ENCODE measurements around the gene SEC24B. TPM values are rescaled to one million over a fixed set of nuclear protein-coding genes. Genes with fewer than 3 reads are reported as not detected.
A peak's percentile ranks its signal among the peaks of the same experiment; 100 is the strongest.

Gene SEC24B
- total and polyA plus RNA-seq, 10 of the 15 experiments (the other 5 are each of a cell fraction or from before 2014, with no cell fraction given): 6.4 to 43.2 (median 16.0) TPM

- peak; percentile 91 for TF ChIP-seq ZNF687 (IDR thresholded peaks at IDR 0.05)
- TF ChIP-seq NR2C2 (IDR thresholded peaks at IDR 0.05; ENCODE audit: borderline replicate concordance, control insufficient read depth, insufficient read length, low read depth): no peak
- peak; percentile 100 for TF ChIP-seq BACH1 (IDR thresholded peaks at IDR 0.05; ENCODE audit: borderline replicate concordance)
- TF ChIP-seq SMAD5 (IDR thresholded peaks at IDR 0.05; ENCODE audit: low read depth): no peak
- no peak for TF ChIP-seq SUPT20H (IDR thresholded peaks at IDR 0.05; ENCODE audit: borderline replicate concordance, control insufficient read depth, low read depth, low read length)
- TF ChIP-seq ZNF384 (IDR thresholded peaks at IDR 0.05; ENCODE audit: borderline replicate concordance, low read depth, low read length): no peak
- TF ChIP-seq ZBED1 (IDR thresholded peaks at IDR 0.05; ENCODE audit: borderline replicate concordance): no peak
- peak; percentile 93 for TF ChIP-seq IKZF1 (conservative IDR thresholded peaks at IDR 0.05)
- no peak for TF ChIP-seq SIX5 (IDR thresholded peaks at IDR 0.05; ENCODE audit: low read depth, low read length, severe bottlenecking)
- TF ChIP-seq EP300 (IDR thresholded peaks at IDR 0.05; ENCODE audit: borderline replicate concordance in 1 of 2, control insufficient read depth in 1 of 2, low read depth in 2 of 2, low read length in 2 of 2): no peak
- TF ChIP-seq EED (IDR thresholded peaks at IDR 0.05; ENCODE audit: low read depth): 0 out of 2 replicates have a peak, but pooled peaks have one; percentile 15
- peak; percentile 84 to 94 for TF ChIP-seq BHLHE40 (IDR thresholded peaks at IDR 0.05; ENCODE audit: borderline replicate concordance in 1 of 2, low read depth in 2 of 2, low read length in 1 of 2)
- TF ChIP-seq ATF2 (IDR thresholded peaks at IDR 0.05; ENCODE audit: low read length): no peak
- no peak for TF ChIP-seq JUNB (IDR thresholded peaks at IDR 0.05)
- TF ChIP-seq SREBF1 (IDR thresholded peaks at IDR 0.05; ENCODE audit: low read length): no peak
- TF ChIP-seq ZBTB4 (CRISPR knock-in tag; IDR thresholded peaks at IDR 0.05): no peak
- no peak for TF ChIP-seq CBFB (IDR thresholded peaks at IDR 0.05; ENCODE audit: low read depth)
- no peak for TF ChIP-seq FOXK2 (IDR thresholded peaks at IDR 0.05)
- TF ChIP-seq GATAD2B (conservative IDR thresholded peaks at IDR 0.05; ENCODE audit: low read depth): peak; percentile 100
- TF ChIP-seq MAX (IDR thresholded peaks at IDR 0.05; ENCODE audit: low read depth, low read length): 0 out of 2 replicates have a peak, but pooled peaks have one; percentile 13
- no peak for TF ChIP-seq NBN (IDR thresholded peaks at IDR 0.05)
Measured at GRCh38 chr4:109433205-109434006, at the start of gene SEC24B (continued).
